ENCODE data around the gene IL15RA.

DNA sequence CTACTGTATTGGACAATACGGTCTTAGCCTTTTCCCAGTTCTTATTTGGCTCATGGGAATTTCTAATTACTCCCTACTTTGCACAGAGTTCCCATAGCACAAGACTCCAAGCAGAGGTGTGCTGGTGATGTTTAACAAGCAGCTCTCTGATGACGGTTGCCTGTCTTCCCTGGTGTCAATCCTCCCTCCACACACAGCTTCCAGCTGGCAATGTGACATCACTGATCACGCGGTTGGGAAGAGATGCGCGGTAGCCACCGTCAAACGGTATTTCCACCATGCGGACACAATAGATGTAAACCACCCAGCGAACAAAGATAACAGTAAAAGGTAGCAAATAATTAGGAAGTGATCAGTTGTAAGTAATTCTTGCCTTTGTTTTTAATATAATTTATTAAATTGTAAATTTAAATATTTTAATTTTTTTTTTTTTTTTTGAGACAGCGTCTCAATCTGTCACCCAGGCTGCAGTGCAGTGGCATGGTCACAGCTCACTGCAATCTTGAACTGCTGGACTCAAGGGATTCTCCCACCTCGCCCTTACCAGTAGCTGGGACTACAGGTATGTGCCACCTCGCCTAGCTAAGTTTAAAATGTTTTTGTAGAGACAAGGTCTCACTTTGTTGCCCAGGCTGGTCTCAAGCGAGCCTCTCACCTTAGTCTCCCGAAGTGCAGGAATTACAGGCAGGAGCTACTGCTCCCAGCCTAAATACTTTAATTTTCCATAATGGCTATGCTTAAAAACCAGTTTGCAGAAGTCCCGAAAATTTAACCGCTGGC lies 36.3 kb upstream of the IL15RA start:
- TF ChIP-seq, protein P1, sequence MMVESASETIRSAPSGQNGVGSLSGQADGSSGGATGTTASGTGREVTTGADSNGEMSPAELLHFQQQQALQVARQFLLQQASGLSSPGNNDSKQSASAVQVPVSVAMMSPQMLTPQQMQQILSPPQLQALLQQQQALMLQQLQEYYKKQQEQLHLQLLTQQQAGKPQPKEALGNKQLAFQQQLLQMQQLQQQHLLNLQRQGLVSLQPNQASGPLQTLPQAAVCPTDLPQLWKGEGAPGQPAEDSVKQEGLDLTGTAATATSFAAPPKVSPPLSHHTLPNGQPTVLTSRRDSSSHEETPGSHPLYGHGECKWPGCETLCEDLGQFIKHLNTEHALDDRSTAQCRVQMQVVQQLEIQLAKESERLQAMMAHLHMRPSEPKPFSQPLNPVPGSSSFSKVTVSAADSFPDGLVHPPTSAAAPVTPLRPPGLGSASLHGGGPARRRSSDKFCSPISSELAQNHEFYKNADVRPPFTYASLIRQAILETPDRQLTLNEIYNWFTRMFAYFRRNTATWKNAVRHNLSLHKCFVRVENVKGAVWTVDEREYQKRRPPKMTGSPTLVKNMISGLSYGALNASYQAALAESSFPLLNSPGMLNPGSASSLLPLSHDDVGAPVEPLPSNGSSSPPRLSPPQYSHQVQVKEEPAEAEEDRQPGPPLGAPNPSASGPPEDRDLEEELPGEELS (CRISPR knock-in tag; IDR thresholded peaks at IDR 0.05), result no peak
- TF ChIP-seq, protein P2, sequence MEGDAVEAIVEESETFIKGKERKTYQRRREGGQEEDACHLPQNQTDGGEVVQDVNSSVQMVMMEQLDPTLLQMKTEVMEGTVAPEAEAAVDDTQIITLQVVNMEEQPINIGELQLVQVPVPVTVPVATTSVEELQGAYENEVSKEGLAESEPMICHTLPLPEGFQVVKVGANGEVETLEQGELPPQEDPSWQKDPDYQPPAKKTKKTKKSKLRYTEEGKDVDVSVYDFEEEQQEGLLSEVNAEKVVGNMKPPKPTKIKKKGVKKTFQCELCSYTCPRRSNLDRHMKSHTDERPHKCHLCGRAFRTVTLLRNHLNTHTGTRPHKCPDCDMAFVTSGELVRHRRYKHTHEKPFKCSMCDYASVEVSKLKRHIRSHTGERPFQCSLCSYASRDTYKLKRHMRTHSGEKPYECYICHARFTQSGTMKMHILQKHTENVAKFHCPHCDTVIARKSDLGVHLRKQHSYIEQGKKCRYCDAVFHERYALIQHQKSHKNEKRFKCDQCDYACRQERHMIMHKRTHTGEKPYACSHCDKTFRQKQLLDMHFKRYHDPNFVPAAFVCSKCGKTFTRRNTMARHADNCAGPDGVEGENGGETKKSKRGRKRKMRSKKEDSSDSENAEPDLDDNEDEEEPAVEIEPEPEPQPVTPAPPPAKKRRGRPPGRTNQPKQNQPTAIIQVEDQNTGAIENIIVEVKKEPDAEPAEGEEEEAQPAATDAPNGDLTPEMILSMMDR (IDR thresholded peaks at IDR 0.05), result no peak
- no peak for TF ChIP-seq CREM (CRISPR knock-in tag; IDR thresholded peaks at IDR 0.05)
- no peak for TF ChIP-seq SMAD4 (CRISPR knock-in tag; IDR thresholded peaks at IDR 0.05)
- TF ChIP-seq FOXJ3 (CRISPR knock-in tag; IDR thresholded peaks at IDR 0.05; ENCODE audit: borderline replicate concordance), result no peak
- TF ChIP-seq, protein P3, sequence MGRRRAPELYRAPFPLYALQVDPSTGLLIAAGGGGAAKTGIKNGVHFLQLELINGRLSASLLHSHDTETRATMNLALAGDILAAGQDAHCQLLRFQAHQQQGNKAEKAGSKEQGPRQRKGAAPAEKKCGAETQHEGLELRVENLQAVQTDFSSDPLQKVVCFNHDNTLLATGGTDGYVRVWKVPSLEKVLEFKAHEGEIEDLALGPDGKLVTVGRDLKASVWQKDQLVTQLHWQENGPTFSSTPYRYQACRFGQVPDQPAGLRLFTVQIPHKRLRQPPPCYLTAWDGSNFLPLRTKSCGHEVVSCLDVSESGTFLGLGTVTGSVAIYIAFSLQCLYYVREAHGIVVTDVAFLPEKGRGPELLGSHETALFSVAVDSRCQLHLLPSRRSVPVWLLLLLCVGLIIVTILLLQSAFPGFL (CRISPR knock-in tag; IDR thresholded peaks at IDR 0.05; ENCODE audit: borderline replicate concordance), result no peak
- TF ChIP-seq ESRRA (CRISPR knock-in tag; IDR thresholded peaks at IDR 0.05; ENCODE audit: borderline replicate concordance), result no peak

All from WTC11 (cell line).